ENCODE results near the gene PCDHGA7. TPM values are rescaled to one million over a fixed set of nuclear protein-coding genes. Genes with fewer than 3 reads are reported as not detected.
A peak's percentile ranks its signal among the peaks of the same experiment; 100 is the strongest.
"Not testable (repeated sequence)": the region's sequence is repeated elsewhere in the genome, so short reads cannot be mapped to it uniquely, and the experiment has no call there.

Gene PCDHGA7
- total and polyA plus RNA-seq, 2 experiments from 2014 or later, result 0.20 to 1.0 TPM

GRCh38 chr5:141430332-141431113 is 48.0 kb downstream of the PCDHGA7 start, which contains the start of gene PCDHGA12:
TSS of gene PCDHGA12 (plus strand) at chr5:141430507. CDS start at chr5:141430760, 253 bp downstream.
- no peak within 1 kb of the TSS for H3K4me3 ChIP-seq
- no peak within 1 kb of the TSS for H3K27ac ChIP-seq

GRCh38 chr5:141431286-141431685 is 48.7 kb downstream of the PCDHGA7 start:
- TF ChIP-seq CTCF (IDR thresholded peaks at IDR 0.05; ENCODE audit: low read depth, low read length), result no peak
- peak in 1 of 2 donors; percentile 67 for DNase-seq (ENCODE audit: low read depth in 1 of 2, low spot score in 1 of 2)
- Histone ChIP-seq H3K27ac (no peak overlapping the region), H3K27me3 (no peaks in the 10 kb centered on the region), H3K9me3 (ENCODE audit: low read depth) (peaks cover 5% of the 10 kb centered on the region), H3K4me1 (ENCODE audit: low read depth) (no peaks in the 10 kb centered on the region), H3K36me3 (no peaks in the 10 kb centered on the region), H3K4me3 (no peak overlapping the region)

More at GRCh38 chr5:141430332-141431113, 48.0 kb downstream of the PCDHGA7 start, which contains the start of gene PCDHGA12:
- peak; percentile 72 for TF ChIP-seq CTCF (IDR thresholded peaks at IDR 0.05; ENCODE audit: low read depth, low read length)
- Histone ChIP-seq H3K4me1 (ENCODE audit: low read depth) (no peaks in the 10 kb centered on the region), H3K9me3 (ENCODE audit: low read depth) (peaks cover 9% of the 10 kb centered on the region), H3K36me3 (no peaks in the 10 kb centered on the region), H3K27me3 (no peaks in the 10 kb centered on the region)
- DNase-seq (ENCODE audit: low read depth in 1 of 2, low spot score in 1 of 2), result peak in 1 of 2 donors; percentile 95

- not testable (repeated sequence) for H3K4me3 ChIP-seq; H3K27ac ChIP-seq; DNase-seq (ENCODE audit: low read depth in 1 of 2, low spot score in 1 of 2); H3K9me3 ChIP-seq (ENCODE audit: low read depth); H3K4me1 ChIP-seq (ENCODE audit: low read depth); H3K27me3 ChIP-seq; H3K36me3 ChIP-seq
Measured at GRCh38 chr5:141432308-141432707, 49.8 kb downstream of the PCDHGA7 start.

- H3K27ac ChIP-seq; H3K4me3 ChIP-seq; H3K36me3 ChIP-seq; H3K27me3 ChIP-seq; H3K4me1 ChIP-seq (ENCODE audit: low read depth); H3K9me3 ChIP-seq (ENCODE audit: low read depth); DNase-seq (ENCODE audit: low read depth in 1 of 2, low spot score in 1 of 2): not testable (repeated sequence)
Measured at GRCh38 chr5:141432726-141433125, 50.2 kb downstream of the PCDHGA7 start.

- H3K36me3 ChIP-seq, result no peaks in the 10 kb centered on the region
- no peaks in the 10 kb centered on the region for H3K4me1 ChIP-seq (ENCODE audit: low read depth)
- no peak overlapping the region for H3K27ac ChIP-seq
- TF ChIP-seq CTCF (IDR thresholded peaks at IDR 0.05; ENCODE audit: low read depth, low read length), result no peak
- DNase-seq (ENCODE audit: low read depth in 1 of 2, low spot score in 1 of 2), result no peak
- no peaks in the 10 kb centered on the region for H3K27me3 ChIP-seq
- H3K4me3 ChIP-seq, result no peak overlapping the region
- H3K9me3 ChIP-seq (ENCODE audit: low read depth), result peaks cover 5% of the 10 kb centered on the region
Measured at GRCh38 chr5:141434006-141434405, 51.5 kb downstream of the PCDHGA7 start.

Other genes with a start within 250 kb of the PCDHGA7 start
Only the 30 nearest of the 36 such genes appear.
- 7.4 and 7.9 TPM in 2 replicates for gene PCDHB9, start 195.6 kb upstream of the PCDHGA7 start, total RNA-seq
- gene PCDHB9, start 195.6 kb upstream of the PCDHGA7 start, polyA plus RNA-seq, result 2.5 and 2.9 TPM in 2 replicates
- 8.8 and 10.9 TPM in 2 replicates for gene PCDHB10, start 190.4 kb upstream of the PCDHGA7 start, total RNA-seq
- gene PCDHB10, start 190.4 kb upstream of the PCDHGA7 start, polyA plus RNA-seq, result 7.8 and 9.0 TPM in 2 replicates
- 4.7 and 8.6 TPM in 2 replicates for gene PCDHB11, start 183.1 kb upstream of the PCDHGA7 start, total RNA-seq
- 2.4 and 3.1 TPM in 2 replicates for gene PCDHB11, start 183.1 kb upstream of the PCDHGA7 start, polyA plus RNA-seq
- 9.5 and 17.7 TPM in 2 replicates for gene PCDHB12, start 174.0 kb upstream of the PCDHGA7 start, total RNA-seq
- 2.1 and 3.5 TPM in 2 replicates for gene PCDHB12, start 174.0 kb upstream of the PCDHGA7 start, polyA plus RNA-seq
- 7.8 and 8.4 TPM in 2 replicates for gene PCDHB13, start 168.8 kb upstream of the PCDHGA7 start, total RNA-seq
- 1.3 and 3.1 TPM in 2 replicates for gene PCDHB13, start 168.8 kb upstream of the PCDHGA7 start, polyA plus RNA-seq
- gene PCDHB14, start 159.4 kb upstream of the PCDHGA7 start, total RNA-seq, result 17.3 and 21.2 TPM in 2 replicates
- gene PCDHB14, start 159.4 kb upstream of the PCDHGA7 start, polyA plus RNA-seq, result 8.1 and 11.8 TPM in 2 replicates
- gene PCDHB15, start 137.3 kb upstream of the PCDHGA7 start, total RNA-seq, result 21.3 and 32.4 TPM in 2 replicates
- 13.3 and 19.3 TPM in 2 replicates for gene PCDHB15, start 137.3 kb upstream of the PCDHGA7 start, polyA plus RNA-seq
- 0.42 TPM in 1 of 2 replicates, not detected in the other for gene SLC25A2, start 78.7 kb upstream of the PCDHGA7 start, total RNA-seq
- gene SLC25A2, start 78.7 kb upstream of the PCDHGA7 start, polyA plus RNA-seq, result not detected in 2 replicates
- gene TAF7, start 62.0 kb upstream of the PCDHGA7 start, total RNA-seq, result 93.8 and 124 TPM in 2 replicates
- gene TAF7, start 62.0 kb upstream of the PCDHGA7 start, polyA plus RNA-seq, result 165 and 215 TPM in 2 replicates
- 1.7 and 2.3 TPM in 2 replicates for gene PCDHGA1, start 52.2 kb upstream of the PCDHGA7 start, total RNA-seq
- 0.40 and 1.2 TPM in 2 replicates for gene PCDHGA1, start 52.2 kb upstream of the PCDHGA7 start, polyA plus RNA-seq
- 0.95 and 1.8 TPM in 2 replicates for gene PCDHGA2, start 44.0 kb upstream of the PCDHGA7 start, total RNA-seq
- 0.18 and 1.1 TPM in 2 replicates for gene PCDHGA2, start 44.0 kb upstream of the PCDHGA7 start, polyA plus RNA-seq
- gene PCDHGA3, start 38.9 kb upstream of the PCDHGA7 start, total RNA-seq, result 1.5 and 3.2 TPM in 2 replicates
- 1.4 and 2.2 TPM in 2 replicates for gene PCDHGA3, start 38.9 kb upstream of the PCDHGA7 start, polyA plus RNA-seq
- gene PCDHGB1, start 32.6 kb upstream of the PCDHGA7 start, total RNA-seq, result 1.8 and 3.7 TPM in 2 replicates
- 0.32 and 0.46 TPM in 2 replicates for gene PCDHGB1, start 32.6 kb upstream of the PCDHGA7 start, polyA plus RNA-seq
- gene PCDHGA4, start 27.7 kb upstream of the PCDHGA7 start, total RNA-seq, result 1.5 and 1.8 TPM in 2 replicates
- 0.20 and 0.32 TPM in 2 replicates for gene PCDHGA4, start 27.7 kb upstream of the PCDHGA7 start, polyA plus RNA-seq
- 2.7 and 3.0 TPM in 2 replicates for gene PCDHGB2, start 22.7 kb upstream of the PCDHGA7 start, total RNA-seq
- 1.0 and 2.8 TPM in 2 replicates for gene PCDHGB2, start 22.7 kb upstream of the PCDHGA7 start, polyA plus RNA-seq
- 1.1 and 1.2 TPM in 2 replicates for gene PCDHGA5, start 18.6 kb upstream of the PCDHGA7 start, total RNA-seq
- 0.09 TPM in 1 of 2 replicates, not detected in the other for gene PCDHGA5, start 18.6 kb upstream of the PCDHGA7 start, polyA plus RNA-seq
- gene PCDHGB3, start 12.5 kb upstream of the PCDHGA7 start, total RNA-seq, result 0.71 and 1.2 TPM in 2 replicates
- 0.27 TPM in 1 of 2 replicates, not detected in the other for gene PCDHGB3, start 12.5 kb upstream of the PCDHGA7 start, polyA plus RNA-seq
- 0.66 and 0.88 TPM in 2 replicates for gene PCDHGA6, start 8.9 kb upstream of the PCDHGA7 start, total RNA-seq
- not detected in 2 replicates for gene PCDHGA6, start 8.9 kb upstream of the PCDHGA7 start, polyA plus RNA-seq
- gene PCDHGB4, start 5.0 kb downstream of the PCDHGA7 start, total RNA-seq, result 17.4 and 23.5 TPM in 2 replicates
- gene PCDHGB4, start 5.0 kb downstream of the PCDHGA7 start, polyA plus RNA-seq, result 9.9 and 12.5 TPM in 2 replicates
- gene PCDHGA8, start 9.9 kb downstream of the PCDHGA7 start, total RNA-seq, result 2.3 and 2.5 TPM in 2 replicates
- gene PCDHGA8, start 9.9 kb downstream of the PCDHGA7 start, polyA plus RNA-seq, result 0.37 and 1.0 TPM in 2 replicates
- gene PCDHGB5, start 15.2 kb downstream of the PCDHGA7 start, total RNA-seq, result 1.2 and 2.6 TPM in 2 replicates
- gene PCDHGB5, start 15.2 kb downstream of the PCDHGA7 start, polyA plus RNA-seq, result 0.66 TPM in 1 of 2 replicates, not detected in the other
- 1.1 and 1.8 TPM in 2 replicates for gene PCDHGA9, start 20.0 kb downstream of the PCDHGA7 start, total RNA-seq
- 0.04 and 0.70 TPM in 2 replicates for gene PCDHGA9, start 20.0 kb downstream of the PCDHGA7 start, polyA plus RNA-seq
- 28.7 and 48.6 TPM in 2 replicates for gene PCDHGB6, start 25.3 kb downstream of the PCDHGA7 start, total RNA-seq
- 26.1 and 44.1 TPM in 2 replicates for gene PCDHGB6, start 25.3 kb downstream of the PCDHGA7 start, polyA plus RNA-seq
- gene PCDHGA10, start 30.2 kb downstream of the PCDHGA7 start, total RNA-seq, result 4.5 and 7.3 TPM in 2 replicates
- gene PCDHGA10, start 30.2 kb downstream of the PCDHGA7 start, polyA plus RNA-seq, result 1.1 and 1.4 TPM in 2 replicates
- gene PCDHGB7, start 34.9 kb downstream of the PCDHGA7 start, total RNA-seq, result 11.3 and 19.9 TPM in 2 replicates
- gene PCDHGB7, start 34.9 kb downstream of the PCDHGA7 start, polyA plus RNA-seq, result 8.4 and 12.3 TPM in 2 replicates
- gene PCDHGA11, start 38.3 kb downstream of the PCDHGA7 start, total RNA-seq, result 3.6 and 5.0 TPM in 2 replicates
- gene PCDHGA11, start 38.3 kb downstream of the PCDHGA7 start, polyA plus RNA-seq, result 0.64 and 1.7 TPM in 2 replicates
- 1.7 and 6.1 TPM in 2 replicates for gene PCDHGA12, start 47.8 kb downstream of the PCDHGA7 start, total RNA-seq
- 0.45 and 0.52 TPM in 2 replicates for gene PCDHGA12, start 47.8 kb downstream of the PCDHGA7 start, polyA plus RNA-seq
- gene PCDHGC3, start 93.2 kb downstream of the PCDHGA7 start, total RNA-seq, result 23.6 and 29.9 TPM in 2 replicates
- 23.0 and 29.8 TPM in 2 replicates for gene PCDHGC3, start 93.2 kb downstream of the PCDHGA7 start, polyA plus RNA-seq
- 1.1 and 7.9 TPM in 2 replicates for gene PCDHGC4, start 102.3 kb downstream of the PCDHGA7 start, total RNA-seq
- 0.84 and 2.9 TPM in 2 replicates for gene PCDHGC4, start 102.3 kb downstream of the PCDHGA7 start, polyA plus RNA-seq
- 0.74 and 2.2 TPM in 2 replicates for gene PCDHGC5, start 106.3 kb downstream of the PCDHGA7 start, total RNA-seq
- gene PCDHGC5, start 106.3 kb downstream of the PCDHGA7 start, polyA plus RNA-seq, result not detected in 2 replicates

Data from cardiac muscle cell (in vitro differentiated cells and primary cell).